Non-pigmented ciliary epithelial cell (primary cell): Measurements from ENCODE around the gene PWWP2A.
A peak's percentile ranks its signal among the peaks of the same experiment; 100 is the strongest.

Experiments used
- DNase-seq: peaks from one replicate; pipeline ENCODE4 v3.0.0-alpha.2; 2010; ENCODE audit warnings: low read depth

The PWWP2A gene

DNA sequence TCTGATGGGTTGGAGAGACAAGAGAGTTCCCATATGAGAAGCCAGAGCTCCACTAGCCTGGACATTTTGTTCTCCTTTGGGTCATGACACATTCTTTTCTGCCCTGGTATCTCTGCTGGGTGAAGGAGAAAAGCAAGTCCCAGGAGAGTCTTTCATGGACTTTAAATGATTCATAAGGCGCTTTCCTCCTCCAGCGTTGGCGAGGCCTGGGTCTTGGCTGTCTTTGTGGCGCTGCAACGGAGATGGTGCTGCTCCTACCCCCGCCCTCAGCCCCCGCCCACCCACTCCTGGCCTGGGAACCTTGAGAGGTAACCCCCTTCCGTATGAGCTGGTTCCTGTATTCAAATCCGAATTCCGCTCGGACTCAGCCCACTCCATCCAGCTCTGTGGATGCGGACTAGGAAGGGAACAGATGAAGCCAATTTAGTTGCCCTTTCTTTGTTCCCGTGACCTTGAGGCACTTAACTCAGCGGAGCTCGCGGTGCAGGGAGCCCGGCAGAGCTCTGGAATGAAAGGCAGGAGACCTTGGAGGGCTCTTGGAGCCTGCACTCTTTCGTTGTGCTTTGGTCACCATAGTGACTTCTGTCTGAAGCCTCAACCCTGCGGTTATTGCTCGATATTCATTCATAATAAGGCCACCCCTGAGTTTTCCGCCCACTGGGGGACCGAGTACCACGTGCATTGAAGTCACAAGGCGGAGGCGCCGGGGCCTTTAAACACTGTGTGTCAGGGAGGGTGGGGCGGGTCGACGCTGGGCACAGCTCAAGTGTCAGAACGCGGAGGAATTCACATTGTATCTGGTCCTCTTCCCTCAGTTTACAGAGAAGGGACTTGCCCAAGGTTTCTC is 14.0 kb upstream of the PWWP2A start:
- no peak for DNase-seq

DNA sequence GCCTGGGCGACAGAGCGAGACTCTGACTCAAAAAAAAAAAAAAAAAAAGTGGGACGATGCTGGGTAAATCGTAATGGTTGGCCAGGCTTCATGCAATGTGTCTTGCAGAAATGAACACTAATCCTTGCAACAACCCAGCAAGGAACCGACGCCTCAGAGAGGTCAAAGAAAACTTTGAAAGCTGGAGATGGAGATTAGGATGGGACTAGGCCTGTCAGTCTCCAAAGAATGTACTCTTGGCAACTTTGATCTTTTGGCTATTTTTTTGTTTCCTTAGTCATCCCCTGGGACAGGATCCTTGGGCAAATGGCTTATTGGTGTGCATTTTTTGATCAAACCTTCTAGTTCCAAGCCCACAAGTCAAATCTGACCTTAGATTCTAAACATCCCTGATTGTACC is 10.6 kb upstream of the PWWP2A start:
- no peak for DNase-seq

DNA sequence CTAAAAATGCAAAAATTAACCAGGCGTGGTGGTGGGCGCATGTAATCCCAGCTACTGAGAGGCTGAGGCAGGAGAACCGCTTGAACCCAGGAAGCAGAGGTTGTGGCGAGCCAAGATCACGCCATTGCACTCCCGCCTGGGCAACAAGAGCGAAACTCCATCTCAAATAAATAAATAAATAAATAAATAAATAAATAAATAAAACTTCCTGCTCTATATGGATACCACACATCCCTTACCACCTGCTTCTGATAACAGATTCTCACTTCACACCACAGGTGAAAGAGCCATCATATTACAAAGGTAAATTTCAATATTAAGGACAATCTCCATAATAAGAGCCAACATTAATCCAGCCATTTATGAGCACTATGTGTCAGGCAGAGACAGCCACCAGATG is 9.4 kb upstream of the PWWP2A start:
- no peak for DNase-seq

DNA sequence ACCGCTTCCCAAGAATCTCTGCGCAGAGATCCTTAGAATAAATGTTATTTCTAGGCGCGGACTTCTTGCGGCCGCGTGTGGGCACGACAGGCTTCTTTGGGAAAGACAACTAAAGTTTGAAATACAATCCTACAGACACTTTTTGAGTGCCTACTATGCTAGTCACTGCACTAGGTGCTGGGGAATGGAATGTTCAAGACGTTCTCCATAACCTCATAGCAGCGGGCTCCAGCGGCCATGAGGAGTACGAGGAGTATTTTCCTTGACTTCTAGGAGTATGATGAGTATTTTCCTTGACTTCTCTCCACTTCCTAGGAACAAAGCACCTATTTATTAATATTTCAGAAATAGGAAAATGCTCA is 636 bp upstream of the PWWP2A start:
- DNase-seq = no peak

DNA sequence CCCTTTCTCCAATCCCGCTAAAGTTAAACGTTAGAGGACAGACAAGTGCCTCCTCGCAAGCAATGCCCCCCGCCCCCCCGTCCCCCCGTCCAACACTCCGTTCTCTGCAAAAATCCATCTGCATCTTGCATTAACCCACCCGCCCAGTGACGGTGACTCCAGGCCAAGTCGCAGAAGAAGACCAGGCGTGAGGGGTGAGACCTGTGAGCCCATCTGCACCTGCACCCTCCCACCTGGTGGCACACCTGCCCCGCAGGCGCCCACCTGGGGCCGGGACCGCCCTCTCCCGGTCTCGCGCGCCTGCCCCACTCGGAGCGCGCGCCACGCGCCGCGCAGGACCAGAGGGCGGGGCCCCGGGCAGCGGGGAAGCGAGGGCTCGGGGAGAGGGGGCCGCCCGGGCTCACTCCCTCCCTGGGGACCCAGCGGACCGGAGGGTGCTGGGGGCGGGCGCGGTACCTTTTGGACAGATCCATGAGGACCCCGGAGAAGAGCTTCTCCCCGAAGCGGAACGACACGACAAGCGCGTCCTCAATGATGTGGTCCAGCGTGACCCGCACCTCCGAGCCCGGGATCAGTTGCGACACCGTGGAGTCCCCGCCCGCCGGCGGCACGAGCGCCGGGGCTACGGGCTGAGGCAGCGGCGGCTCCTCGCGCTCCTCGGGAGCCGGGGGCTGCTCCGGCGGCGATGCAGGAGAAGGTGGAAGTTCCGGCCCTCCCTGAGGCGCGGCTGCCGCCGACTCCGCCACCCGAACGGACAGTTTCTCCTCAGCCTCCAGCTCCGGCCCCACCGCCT is 705 bp downstream of the PWWP2A start:
- DNase-seq = no peak

DNA sequence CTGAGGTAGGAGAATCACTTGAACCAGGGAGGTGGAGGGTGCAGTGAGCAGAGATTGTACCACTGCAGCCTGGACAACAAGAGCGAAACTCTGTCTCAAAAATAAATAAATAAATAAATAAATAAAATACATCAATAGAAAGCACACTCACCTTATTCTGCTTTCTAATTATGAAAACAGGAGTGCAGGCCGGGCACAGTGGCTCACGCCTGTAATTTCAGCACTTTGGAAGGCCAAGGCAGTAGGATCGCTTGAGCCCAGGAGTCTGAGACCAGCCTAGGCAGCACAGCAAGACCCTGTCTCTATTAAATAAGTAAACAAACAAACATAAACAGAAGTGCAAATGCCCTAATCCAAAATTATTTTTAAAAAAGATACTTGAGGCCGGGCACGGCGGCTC is 2.3 kb downstream of the PWWP2A start:
- DNase-seq = no peak

DNA sequence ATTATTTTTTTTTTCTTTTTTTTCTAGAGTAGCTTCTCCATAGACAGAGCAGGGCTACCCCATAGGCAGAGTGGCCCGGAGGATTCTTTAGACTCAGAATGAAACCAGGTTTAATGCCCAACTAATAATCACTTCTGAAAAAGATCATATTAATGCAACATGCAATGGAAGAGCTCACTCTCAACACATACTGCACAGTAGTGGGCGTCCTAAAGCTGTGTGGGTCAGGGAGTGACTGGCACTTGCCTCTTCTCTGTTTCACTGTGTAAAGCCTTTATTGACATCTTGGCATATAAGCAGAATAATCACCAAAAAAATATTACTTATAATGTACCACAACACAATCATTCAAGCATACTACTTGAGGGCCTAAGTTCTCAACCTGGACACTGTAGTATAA is 11.1 kb downstream of the PWWP2A start:
- no peak for DNase-seq

DNA sequence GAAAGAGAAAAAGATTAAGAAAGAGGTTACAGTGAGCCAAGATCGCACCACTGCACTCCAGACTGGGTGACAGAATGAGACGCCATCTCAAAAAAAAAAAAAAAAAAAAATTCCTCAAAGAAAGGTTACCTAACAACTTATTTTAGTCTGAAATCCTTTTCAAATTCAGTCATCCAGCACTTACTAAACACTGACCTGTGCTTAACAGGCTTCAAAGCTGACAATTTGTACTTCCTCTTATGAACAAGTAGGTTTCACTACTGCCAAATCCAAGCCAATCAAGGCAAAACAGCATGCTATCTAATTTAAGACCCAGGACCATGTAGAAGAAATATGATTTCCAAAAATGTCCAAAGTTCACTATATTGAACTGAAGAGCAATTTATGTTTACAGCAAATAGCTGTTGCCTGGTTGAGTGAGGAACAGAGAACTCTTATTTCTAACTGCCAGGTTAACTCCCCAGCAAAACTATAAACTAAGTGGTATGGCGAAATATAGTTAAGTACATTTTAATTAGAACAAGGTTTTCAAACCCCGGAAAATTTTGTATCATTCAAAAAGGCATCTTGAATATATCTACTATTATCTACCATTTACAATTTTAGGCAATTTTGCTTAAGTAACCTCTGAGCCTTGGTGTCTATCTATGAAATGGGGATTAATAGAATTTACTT is 13.4 kb downstream of the PWWP2A start:
- no peak for DNase-seq

DNA sequence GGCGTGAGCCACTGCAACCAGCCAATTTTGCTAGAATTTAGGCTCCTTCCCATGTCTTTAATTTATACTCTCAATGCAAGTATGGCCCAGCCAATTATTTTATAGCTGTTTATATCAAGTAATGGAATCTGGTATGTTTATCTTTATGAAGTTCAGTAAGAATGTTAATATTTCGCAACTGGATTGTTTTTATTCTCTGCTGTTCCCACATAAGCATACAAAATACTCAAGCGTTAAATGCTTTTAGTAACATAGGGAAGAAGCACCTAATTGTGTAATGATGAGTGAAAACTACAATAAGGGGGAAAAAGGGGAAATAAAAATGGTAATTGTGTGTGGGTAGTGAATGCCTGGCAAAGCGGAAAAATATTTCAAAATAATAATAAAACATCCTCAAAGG is 21.3 kb downstream of the PWWP2A start:
- no peak for DNase-seq

DNA sequence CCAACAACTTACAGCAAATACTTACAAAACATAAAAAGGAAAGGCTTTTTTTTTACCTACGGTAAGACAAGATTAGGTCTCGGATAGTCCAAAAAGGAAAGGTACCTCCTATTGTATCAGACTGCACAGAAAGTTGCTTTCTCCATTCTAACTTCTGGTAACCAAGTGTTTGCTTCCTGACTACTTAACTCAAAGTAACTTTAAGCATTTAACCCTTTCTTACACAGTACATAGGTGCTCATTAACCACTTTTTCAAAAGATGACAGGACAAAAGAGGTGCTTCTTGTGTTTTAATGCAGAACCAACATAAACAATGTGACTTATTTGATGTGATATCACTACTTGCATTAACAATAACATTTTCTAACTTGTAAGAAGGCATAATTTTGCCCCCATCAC is 23.1 kb downstream of the PWWP2A start:
- no peak for DNase-seq

DNA sequence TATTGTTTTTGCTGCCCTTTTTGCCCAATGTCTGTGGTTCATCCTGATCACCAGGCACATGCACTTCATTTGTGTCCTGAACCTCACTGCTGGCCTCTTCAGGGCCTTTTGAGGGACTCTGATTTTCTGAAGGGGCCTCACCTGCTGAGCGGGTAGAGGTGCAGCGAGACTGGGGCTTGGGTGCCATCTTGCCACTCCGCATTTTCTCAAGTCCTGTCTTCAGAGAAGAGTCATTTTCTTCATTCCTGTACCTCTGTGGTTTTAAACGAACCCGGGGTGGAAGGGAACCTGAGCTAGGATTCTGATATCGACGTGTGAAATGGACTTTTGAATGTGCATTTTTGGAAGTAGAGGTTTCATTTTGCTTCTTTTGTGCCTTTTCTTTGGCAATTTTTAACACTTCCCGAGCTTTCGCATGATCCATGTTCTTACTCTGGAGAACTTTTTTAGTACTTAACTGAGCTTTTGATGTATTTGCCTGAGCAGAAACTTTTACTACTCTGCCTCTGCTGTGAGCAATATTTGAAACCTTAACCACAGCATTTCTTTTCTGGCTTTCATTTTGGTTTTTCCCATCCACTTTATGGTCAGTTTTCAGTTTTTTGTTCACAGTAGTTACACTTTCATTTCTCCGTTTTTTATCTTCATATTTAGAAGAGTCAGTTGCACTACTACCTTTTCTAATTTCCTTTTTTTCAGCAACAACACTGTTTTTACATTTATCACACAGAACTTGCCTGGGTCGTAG is 26.1 kb downstream of the PWWP2A start:
- no peak for DNase-seq

DNA sequence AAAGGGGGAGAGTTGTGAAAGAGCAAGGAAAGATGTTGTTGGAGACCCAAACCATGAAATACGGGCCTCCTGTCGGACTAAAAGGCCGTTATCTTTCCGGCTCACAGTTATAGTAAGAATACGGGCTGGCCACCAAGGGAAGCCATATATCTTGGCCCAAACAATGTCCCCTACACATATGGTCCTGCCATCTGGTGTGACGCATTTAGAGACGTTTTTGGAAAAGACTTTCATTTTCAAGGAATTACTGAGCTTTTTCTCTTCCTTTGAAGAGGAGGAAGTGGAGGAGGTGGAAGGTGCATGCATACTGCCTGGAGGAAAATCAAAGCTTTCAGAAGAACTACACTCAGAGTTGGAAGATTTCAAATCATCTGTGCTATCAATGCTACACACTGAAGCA is 26.7 kb downstream of the PWWP2A start:
- no peak for DNase-seq

DNA sequence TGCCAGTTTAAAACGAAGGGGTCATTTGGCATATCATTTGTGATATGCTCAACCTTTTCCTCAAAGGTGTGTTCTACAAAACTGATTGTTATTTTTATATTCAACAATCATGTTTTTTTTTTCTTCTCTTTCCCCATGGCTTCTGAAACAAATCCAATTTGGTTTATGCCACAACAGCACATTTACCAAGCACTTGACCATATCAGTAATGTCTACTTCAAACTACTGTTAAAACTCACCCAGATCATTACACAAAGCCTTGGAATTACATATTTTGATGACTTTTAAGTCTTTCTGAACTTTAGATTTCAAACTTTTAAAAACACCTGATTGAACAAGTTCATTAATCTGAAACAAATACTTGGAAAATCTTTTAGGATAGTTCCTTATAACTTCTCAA is 29.2 kb downstream of the PWWP2A start:
- DNase-seq = no peak

DNA sequence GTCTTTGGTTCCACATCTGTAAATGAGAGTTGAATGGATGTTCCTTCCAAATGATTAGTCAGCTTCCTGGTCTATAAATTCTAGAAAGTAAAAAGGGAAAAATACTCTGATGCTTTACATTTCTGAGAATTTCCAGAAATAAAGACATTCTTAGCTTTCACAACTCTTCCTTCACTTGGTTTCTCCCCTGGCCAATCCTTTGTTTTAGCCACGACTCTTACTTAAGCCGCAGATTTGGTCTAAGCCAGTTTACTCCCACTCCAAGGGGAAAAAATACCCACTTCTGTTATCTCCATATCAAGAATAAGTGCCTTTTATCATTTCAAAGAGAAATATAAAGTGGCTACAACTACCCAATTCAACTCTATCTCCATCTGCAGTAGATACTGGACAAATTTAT is 29.7 kb downstream of the PWWP2A start:
- no peak for DNase-seq

DNA sequence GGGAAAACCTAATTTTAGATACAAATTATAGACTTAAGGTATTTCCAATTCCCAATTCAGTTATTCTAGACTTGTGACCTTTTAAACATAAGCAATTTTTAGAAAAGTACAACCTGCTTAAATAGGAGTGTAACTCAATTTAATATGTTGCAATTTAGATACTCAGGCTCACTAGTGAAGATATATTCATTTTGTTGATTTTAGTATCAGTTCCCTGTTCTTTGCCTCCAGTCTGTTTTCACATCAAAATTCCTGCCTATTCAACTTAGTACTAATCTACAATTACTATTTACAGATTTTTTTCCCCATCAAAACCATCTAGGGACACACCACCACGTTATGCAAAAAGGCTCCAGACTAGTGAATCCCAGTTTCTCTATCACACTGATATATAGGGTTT is 30.4 kb downstream of the PWWP2A start:
- DNase-seq = no peak

DNA sequence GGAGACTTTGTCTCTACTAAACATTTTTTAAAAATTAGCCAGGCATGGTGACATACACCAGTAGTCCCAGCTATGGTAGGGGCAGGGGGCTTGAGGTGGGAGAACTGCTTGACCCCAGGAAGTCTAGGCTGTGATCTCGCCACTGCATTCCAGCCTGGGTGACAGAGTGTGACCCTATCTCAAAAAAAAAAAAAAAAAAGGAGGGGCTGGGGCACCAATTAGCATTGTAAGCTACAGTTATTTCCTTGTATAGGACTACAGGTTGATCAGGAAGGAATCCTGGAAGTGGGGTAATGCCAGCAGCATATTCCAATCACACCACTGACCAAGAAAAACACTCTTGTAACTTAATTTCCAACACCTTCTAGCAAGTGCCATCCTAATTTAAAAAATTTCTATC is 32.1 kb downstream of the PWWP2A start:
- no peak for DNase-seq

DNA sequence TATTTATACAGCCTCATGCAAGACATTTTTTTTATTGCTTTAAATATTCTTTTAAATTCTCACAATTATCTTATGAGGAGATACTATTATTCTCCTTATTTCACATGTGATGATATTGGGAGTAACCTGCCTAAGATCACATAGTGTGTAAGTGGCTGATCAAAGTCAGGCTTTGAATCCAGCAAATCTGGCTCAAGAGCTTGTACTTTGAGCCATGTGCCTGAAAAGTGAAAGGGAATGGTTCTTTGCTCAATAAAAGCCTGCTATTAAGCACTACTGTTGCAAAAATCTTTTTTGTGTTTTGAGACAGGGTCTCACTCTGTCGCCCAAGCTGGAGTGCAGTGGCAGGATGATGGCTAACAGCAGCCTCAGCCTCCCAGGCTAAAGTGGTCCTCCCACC is 35.1 kb downstream of the PWWP2A start:
- DNase-seq = no peak

DNA sequence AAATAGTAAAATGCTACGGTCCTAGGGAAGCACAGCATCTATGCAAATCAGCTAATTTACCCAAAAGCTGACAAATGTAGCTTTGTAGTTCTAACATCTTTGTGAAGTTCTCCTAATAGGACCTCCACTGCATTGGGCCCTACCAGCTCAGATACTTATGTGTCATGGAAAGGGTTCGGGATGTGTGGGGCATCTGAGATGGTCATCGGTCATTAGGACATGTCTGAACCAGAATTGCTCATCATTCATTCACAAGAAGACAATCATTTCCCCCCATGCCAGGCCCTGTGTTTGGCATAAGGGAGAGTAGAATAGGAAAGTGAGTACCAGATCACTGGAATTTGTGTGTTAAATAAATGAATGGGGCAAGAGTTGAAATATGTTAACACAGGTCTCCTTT is 35.7 kb downstream of the PWWP2A start:
- DNase-seq = no peak

DNA sequence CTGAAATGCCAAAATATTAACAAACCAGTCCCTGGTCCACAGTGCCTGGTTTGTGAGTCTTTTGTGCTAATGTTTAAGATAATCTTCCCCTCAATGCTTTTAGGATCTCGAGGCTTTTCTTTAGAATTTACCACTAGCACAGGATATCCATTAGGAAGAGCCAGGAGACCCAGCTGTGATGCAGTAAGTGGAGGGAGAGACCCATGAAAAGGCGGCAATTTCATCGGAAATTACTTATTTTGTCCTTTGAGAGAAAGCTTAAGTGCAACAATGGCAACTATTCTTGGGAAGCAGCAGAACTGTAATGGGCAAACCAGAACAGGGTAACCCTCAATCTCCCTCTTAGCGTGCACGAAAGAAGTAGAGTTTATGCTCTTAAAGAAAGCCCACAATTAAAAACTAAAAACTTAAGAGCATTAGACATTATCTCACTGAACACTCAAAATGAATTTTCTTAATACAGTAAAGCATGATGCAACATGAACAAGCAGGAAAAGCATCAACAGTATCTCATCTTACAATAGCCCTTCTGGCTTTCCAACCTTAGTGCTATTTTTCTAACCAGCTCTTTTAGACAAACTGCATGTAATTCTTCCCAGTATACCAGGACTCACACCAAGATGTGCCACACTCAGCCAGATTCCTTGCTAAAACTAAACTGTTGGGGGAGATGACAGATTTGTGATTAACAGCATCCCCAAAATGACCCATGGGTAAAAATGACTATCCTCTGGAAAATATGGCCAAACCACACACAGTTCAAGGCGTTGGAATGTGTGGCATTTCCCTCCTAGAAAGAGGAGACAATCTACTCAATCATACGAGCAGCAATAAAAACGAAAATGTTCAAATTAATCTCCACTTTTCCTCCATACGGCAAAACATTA is 36.4 kb downstream of the PWWP2A start:
- DNase-seq = peak; percentile 52

DNA sequence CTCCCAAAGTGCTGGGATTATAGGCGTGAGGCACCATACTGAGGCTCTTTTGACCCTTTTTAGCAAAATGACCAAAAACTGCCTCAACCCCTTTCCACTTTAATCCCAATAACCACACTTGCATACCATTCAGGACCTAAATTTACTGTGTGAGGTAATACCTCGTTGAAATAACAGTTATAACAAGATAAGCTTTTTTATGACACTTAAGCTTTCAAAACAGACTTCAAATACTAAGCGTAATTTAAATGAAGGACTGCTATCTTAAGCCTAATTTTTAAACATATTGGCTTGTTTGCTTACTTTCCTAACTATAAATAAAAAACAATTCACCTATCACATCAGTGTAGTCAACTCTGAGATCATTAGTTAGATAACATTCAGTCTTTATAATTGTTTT is 37.8 kb downstream of the PWWP2A start:
- DNase-seq = no peak

DNA sequence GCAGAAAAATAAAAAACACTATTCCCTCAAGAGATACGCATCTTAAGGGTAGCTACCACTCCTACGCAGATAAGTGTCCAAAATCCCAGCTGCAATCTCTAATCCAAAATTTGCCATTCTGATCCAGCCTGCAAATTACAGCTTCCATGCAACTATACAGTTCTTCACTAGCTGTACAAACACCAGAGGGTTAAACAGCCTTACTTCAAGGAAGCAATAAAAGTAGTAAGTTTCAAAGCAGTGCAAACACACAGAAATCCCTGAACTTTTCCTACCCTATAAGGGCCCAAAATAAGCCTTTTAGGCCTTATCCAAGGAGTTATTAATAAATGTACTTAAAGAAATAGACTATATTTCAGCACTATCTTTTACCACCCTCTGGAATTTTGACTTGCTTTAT is 39.5 kb downstream of the PWWP2A start:
- DNase-seq = no peak
